NOMO-1 treated with DMSO at 0.1 percent for 48 hours (cell line): Measurements from ENCODE around the gene RPS6KL1.
"Not testable (repeated sequence)": the region's sequence is repeated elsewhere in the genome, so short reads cannot be mapped to it uniquely, and the experiment has no call there.

Experiments
- DNase-seq: peaks from one replicate; lab custom pipeline; 2025; ENCODE audit not compliant: unreplicated experiment; lab: John Stamatoyannopoulos, UW

The RPS6KL1 gene

DNA sequence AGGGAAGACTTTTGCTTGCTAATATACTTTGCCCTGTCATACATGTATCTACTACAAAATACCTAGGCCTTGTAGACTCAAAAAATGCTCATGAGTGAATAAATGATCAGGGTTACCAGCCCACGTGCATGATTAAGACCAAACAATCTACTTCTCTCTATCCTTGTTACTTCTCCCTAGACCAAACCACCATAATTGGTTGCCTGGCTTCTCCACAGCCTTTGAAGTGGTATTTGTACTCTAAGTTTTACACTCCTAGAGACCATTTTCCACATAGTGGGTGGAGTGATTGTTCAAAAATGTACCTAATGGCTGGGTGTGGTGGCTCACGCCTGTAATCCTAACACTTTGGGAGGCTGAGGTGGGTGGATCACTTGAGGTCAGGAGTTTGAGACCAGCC is 14.1 kb upstream of the RPS6KL1 start:
- DNase-seq = no peak

DNA sequence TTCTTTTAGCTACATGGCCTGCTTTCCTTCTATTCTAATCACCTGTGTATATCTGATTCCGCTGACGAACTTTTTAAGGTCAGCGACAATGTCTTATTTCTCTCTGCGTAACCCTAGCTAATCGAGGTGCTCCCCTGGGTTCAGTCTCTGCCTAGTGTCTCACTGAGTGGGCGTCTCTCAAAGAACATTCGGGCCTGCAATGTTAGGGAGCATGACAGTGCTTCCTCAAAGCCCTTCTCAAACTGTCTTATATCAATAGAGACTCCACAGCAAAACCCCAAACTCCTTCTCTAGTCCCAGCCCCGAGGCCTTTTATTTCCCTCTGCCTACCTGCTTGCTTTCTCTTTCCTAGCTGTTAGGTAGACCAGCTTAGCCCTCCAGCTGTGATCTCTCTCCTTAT is 13.7 kb upstream of the RPS6KL1 start:
- DNase-seq = no peak

DNA sequence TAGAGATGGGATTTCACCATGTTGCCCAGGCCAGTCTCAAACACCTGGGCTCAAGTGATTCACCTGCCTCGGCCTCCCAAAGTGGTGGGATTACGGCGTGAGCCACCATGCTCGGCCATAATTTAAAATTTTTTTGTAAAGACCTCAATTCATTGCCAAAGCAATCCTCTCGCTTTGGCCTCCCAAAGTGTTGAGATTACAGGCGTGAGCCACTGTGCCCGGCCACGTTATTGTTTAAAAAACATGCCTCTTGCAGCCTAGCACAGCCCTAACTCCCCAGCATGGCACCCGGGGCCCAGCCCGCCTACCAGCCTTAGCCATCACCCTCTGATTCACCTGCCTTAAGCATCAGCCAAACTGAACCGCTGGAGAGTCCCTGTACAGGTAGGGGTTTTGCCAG is 13.1 kb upstream of the RPS6KL1 start:
- DNase-seq = no peak

DNA sequence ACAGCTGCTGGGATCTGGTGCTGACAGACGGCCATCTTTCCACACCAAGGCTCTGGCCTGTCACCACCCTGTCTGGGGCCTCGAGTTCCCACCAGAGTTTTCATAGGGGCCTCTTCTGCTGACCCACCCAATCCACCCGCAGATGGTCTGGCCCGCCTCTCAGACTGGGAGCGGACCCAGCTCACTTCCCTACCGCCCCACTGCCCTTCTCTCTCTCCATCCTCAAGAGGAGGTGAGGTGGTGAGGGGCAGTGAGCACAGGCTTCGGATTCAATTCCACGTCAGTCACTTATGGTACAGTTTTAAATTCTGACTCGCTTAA is 12.3 kb upstream of the RPS6KL1 start:
- DNase-seq = no peak

DNA sequence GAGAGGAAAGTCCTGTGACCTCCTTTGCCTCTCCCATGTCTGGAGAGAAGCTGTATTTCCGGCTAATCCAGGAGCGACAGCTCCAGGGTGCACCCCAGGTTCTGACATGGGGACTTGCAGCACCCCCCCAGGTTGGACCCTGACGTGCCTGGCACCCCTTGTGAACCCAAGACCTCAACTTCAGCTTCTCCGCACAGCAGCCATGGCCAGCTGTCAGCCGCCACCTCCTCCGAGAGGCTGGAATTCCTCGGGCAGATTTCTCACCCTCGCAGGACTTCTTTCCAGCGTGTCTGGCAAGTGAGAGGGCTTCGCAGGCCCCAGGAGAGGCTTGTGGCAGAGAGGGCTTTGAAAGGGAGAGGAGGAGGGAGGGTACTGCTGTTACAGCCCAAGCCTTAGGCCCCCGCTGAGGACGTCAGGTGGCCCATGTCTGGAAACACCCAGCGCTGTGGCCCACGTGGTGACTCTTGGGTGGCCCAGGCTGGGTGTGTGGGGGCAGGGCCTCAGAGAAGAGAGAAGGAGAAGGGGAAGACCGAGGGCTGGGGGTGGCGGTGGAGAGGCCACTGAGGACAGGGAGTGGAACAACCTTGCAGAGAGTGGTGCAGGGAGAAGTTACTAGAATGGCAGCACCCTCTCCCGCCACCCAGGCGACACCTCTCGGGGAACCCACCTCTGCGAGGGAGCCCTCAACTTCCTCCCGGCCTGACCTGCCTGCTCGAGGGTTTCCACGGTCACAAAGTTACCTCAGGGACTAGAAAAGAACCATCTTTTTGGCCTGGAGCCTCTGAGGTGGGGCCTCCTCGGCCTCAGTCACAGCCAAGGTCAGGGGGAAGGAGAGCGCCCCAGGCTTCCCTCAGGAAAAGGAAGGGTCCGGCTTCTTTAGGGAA is 11.7 kb upstream of the RPS6KL1 start:
- no peak for DNase-seq

DNA sequence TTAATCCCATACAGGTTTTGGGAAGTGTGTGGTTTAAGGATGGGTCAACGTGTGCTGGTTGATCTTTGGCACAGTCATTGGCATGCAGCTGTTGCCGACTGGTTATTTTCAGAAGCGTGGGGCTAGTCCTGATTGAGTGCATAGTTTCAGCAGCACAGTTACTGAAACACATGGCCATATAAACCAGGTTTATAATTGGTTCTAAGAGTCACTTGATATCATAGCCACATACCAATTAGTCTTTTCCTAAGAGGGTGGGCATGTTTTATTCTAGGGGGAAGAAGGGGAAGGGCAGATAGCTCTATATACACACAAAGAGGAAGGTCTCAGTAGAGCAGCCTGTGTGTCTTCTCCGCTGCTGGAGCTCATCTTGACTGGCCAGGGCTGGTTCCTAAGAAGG is 11.0 kb upstream of the RPS6KL1 start:
- DNase-seq = no peak

DNA sequence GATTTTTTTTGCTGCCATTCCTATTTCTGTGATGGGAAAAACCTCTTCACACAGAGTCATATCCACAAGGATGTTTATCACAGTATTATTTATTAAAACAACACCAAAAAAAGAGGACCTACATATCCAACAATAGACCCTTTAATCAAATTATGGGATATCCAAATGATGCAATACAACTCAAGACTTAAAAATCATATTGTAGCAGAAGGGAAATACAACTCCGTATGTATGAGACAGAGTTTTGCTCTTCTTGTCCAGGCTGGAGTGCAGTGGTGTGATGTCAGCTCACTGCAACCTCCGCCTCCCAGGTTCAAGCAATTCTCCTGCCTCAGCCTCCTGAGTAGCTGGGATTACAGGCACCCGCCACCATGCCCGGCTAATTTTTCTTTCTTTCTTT is 9.9 kb upstream of the RPS6KL1 start:
- DNase-seq = not testable (repeated sequence)

DNA sequence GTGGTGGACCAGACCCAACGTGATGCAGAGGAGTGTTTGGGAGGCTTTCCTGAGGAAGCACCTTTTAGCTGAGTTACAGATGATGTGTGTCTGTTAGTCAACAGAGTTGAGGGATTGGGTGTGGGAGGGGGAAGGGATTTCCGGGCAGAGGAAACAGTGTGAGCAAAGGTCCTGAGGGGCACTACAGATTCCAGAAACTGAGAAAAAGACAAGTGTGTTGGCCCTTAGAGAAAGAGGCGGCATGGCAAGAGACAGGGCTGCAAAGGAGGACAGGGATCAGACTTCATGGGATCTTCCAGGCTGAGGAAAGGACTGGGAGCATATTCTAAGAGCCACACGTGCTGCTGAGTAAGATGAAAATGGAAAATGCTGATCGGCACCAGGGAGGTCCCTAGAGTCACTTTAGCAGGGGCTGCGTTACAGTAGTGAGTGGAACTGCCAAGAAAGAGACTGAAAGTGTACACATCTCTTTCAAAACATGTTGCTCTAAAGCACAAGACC is 9.4 kb upstream of the RPS6KL1 start:
- DNase-seq = no peak

DNA sequence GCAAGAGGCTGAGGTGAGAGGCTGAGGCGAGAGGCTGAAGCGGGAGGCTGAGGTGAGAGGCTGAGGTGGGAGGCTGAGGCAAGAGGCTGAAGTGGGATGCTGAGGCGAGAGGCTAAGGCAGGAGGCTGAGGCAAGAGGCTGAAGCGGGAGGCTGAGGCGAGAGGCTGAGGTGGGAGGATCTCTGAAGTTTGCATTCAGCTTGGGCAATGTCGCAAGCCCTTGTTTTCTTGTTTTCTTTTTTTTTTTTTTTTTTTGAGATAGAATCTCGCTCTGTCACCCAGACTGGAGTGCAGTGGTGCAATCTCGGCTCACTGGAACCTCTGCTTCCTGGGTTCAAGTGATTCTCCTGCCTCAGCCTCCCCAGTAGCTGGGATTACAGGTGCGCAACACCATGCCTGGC is 8.7 kb upstream of the RPS6KL1 start:
- not testable (repeated sequence) for DNase-seq

DNA sequence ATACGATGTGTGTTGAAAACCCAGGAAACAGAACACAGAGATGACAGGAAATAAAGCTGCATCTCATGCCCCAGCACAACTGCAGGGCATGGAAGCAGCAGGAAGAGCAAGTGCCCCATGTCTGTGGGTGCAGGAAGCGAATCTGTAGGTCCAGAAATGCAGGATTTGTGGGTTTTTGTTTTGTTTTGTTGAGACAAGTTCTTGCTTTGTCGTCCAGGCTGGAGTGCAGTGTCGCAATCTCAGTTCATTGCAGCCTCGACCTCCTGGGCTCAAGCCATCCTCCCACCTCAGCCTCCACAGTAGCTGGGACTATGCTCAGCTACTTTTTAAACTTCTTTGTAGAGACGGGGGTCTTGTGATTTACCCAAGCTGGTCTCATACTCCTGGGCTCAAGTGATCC is 6.2 kb upstream of the RPS6KL1 start:
- DNase-seq = no peak

DNA sequence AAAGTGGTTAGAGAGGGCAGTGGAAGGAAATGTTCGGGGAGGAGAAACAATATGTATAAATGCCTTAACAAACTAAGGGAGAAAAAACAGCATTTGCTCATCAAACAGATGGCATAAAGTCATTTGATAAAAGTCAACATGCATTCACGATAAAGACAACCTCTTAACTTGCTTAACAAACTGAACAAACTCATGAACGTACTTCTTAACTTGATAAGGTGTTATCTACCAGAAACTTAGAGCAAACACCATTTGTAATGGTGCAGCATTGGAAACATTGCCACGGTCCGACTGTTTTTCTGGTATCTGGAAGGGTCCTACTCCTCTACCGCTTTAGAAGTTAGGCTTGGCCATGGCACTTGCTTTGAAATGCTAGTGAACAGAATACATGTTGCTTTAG is 4.2 kb upstream of the RPS6KL1 start:
- no peak for DNase-seq

DNA sequence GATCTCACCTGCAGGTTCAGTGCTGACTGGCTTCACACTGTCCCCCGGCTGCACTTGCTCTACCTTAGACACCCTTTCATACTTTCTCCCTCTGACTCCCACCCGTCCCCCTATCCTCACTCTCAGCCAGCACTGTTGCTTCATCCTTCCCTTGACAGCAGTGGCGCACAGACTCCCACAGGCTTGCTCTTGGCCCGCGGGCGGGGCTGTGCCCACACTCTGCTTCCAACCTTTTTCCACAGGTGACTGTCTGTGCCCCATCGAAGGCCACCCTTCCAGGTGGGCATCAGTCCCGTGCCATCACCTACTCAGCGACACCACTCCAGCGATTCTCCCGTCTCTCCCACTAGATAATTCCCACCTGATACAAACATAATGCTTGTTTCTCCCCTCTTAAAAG is 1.0 kb upstream of the RPS6KL1 start:
- DNase-seq = no peak

DNA sequence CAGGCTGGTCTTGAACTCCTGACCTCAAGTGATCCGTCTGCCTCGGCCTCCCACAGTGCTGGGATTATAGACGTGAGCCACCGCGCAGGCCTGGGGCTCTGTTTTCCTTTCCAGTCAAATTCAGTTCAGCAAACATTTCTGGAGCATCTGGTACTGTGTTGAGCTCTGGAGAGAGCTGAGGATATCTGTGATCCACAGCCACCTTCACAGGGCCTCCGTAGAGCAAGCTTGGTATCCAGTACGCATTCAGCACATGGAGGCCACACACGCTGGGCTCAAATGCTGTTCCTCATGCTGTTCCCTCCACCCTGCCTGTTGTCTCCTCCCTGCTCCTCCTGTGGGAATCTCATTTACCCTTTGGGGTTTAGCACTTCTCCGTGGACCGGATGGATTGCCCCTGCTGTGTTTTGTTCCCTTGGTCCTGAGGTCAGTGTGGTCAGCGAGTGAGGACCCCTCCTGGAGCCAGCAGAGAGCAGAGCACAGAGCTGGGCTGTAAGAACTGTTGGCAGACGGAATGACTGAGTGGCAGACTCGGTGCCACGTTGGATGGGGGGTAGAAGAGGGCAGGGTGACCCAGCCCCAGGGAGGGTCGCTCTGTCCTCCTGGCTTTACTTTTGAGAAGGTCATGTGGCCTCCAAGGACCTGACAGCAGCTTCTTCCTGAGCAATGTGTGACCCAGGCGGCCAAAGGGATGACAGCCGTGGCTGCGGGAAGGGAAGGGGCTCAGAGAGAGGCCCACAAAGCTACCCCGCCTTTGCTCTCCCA is 891 bp downstream of the RPS6KL1 start:
- DNase-seq = no peak

DNA sequence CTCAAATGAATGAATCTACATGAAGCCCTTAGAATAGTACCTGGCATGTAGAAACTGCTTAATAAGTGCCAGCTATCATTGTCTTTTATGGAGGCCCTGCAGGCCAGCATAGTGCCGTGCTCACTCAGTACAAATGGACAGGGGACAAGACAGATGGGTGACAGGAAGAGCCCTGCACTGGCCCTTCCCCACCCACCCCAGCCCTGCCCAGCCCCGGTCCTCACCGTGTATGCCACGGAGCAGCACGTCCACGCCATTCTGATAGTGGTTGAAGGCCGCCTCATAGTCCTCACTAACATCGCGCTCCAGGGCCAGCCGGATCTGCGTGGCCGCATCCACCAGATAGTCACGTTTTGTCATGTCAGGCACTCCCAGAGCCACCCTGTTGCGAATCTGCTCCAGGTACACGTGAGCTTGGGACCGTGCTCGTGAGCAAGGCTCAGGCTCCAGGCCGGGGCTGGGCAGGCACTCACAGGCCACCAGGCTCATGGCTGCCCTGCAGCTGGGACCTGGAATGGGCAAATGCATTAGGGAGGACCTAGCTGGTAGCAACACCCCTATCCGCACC is 1.9 kb downstream of the RPS6KL1 start:
- no peak for DNase-seq

DNA sequence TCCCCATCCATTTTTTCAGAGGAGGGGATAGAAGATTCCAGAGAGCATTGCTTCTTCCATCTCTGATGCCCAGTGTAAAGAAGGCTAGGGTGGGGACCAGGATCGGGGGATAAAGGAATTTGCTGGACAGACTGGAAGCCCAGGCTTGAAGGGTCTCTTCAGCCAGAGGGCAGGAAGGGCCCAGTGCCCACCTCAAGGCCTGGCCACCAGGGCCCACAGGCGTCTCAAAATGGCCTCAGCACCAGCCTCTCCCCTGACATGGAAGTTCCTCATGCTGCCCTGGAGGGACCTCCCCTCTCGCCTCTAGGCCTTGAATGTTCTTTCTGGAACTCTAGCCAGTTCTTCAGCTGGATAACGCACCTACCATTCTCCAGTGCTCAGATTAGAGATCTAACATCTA is 2.8 kb downstream of the RPS6KL1 start:
- DNase-seq = no peak

DNA sequence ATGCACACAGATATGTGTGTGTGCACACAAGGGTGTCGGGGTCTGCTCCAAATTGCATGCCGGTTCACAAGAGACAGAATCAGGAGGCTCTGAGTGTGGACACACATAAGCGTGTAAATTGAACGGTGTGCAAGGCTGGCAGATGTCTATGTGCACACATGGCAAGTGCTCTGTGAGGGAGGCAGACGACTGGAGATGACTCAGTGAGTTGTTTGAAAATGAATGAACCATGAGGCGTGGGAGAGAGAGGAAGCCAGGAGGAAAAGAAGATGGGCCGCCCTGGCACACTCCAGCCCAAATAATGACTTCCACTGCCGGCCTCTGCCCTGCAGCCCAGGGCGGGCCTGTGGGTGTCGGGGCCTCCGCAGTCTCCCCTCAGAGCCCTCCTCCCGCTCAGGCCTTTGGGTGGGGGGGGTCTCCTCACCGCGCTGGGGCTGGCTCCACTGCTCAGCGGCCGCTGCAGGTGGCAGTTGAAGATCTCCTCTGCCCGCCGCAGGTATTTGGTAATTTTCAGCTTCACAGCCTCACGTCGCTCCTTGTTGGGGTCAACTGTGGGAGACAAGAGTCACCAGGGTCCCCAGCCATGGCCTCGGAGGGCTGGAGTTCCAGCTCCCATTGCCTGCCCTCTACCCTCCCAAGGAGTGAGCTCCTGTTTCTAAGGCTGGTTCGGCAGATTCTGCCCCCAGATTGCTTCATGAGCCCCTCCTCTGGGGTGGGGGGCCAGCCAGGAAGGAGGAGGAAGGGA is 3.5 kb downstream of the RPS6KL1 start:
- DNase-seq = no peak

DNA sequence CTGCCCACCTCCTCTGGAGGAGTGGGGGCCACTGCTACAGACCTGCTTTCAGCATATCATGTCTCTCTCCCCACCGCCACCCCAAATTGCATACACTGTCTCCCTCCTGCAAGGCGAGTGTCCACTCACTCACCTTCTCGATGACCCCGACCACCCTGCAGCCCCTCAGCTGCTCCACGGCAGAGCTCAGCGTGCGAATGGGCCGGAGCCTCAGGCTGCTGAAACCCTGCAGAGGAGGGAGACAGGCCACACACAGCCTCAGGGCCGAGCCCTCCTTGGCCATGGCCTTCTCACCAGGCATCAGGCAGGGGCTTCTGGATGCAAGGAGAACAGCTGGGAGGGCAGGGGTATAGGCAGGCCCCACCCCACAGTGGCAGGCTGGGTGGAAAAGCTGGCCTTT is 4.7 kb downstream of the RPS6KL1 start:
- DNase-seq = no peak

DNA sequence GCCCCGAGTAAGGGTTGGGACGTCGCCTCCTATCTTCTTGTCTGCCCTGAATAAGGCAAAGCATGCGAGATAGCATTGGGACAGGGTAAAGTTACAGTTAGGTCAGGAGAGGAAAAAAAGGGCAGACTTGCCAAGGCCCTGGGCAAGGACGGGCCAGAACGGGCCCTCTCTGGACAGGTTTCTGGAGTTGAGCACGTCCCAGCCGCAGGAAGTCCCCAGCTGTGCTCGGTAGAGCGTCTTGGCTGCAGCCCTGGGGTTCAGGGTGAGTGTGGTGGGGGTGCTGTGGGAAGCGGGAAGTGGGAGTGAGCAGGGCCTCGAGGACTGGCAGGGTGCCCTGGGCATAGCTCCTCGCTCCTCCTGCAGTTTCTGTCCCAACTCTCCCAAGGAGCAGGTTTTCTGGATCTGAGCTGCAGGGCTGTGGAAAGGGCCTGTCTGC is 5.4 kb downstream of the RPS6KL1 start:
- no peak for DNase-seq

DNA sequence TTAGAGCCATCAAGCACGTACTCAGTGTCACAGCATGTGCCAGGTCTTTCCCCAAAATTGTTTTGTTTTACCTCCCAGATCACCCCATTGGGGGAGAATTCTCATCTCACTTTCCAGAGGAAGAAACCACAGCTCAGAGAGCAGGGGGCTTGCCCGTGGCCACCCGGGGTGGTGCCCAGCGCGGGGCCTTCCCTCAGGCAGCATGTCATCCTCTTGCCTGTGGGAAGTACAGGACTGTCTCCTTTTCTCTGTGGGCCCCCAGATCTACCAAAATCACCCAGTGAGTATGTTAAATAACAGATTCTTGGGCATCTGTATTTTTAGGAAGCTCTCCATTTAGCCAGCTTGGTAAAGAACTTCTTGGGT is 5.9 kb downstream of the RPS6KL1 start:
- no peak for DNase-seq

DNA sequence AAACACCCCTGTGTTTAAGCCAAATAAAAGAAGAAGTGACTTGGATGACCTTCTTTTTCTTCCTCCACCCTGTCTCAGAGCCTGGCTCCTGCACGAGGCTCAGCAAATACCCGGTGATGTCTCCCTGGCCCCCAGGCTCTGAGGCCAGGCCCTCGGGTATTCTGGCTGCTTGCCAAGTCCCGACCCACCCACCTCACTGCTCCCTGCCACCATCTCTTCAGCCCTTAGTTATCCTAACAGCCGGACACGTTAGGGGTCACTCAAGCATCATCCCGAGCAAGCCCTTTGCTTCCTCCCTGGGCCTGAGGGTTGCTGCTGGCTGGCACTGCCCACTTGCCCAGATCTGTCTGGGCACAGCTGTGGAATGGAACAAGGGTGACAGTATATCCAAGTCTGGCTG is 7.2 kb downstream of the RPS6KL1 start:
- DNase-seq = no peak

DNA sequence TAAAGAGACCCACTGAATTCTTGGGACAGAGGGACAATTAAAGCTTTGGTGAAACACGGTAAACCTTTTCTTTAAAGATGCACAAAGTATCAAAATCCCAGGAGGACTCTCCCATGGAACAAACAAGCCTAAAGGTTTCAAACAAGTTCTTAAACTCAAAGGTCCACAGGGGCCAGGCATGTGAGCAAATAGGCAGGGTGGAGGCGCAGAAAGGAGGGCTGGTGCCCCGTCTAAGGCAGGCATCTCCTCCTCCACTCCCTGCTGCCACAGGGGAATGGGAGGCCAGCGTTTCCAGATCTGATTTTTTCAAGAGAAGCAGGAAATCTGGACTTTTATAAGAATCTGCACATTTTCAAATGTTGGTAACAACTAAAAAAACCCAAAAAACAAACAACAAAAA is 7.6 kb downstream of the RPS6KL1 start:
- DNase-seq = no peak
